ENCODE data around the gene TAP1. TPM values are rescaled to one million over a fixed set of nuclear protein-coding genes. Genes with fewer than 3 reads are reported as not detected.

The TAP1 gene
- total and polyA plus RNA-seq, 2 of the 4 experiments (the other 2 are of a cell fraction) = 20.1 to 27.6 TPM

DNA sequence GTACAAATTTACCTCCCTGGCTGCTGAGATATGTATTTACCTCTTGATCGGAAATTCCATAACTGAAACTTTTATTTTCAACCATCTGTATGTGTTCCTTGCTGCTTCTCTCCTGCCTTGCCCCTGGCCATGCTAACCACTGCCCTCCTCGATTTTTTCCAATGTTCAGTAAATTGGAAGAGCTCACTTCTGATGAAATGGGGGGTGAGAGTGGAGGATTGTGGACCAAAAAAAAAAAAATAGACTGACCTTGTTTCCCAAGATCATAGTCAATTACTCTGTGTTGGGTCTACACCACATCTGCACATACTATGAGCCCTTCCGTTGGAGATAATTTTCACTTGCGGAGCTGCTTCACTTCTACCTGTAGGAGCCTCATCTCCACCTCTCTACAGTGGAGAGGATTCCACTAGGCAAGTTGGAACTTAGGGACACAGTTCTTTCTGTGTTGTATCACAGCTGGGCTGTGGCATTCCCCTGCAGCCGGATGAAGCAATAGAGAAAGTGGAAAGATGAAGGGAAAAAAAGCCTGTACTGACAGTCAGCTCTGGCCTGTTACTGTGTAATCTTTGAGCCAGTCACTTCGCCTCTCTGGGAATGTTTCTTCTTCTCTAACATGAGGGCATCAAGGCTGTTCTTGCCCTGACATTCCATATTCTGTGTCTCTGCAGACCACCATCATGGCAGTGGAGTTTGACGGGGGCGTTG is 2.1 kb upstream of the TAP1 start:
- Histone ChIP-seq H2AK5ac (ENCODE audit: low read depth, low read length) (no peak overlapping the region), H3K9ac (ENCODE audit: low read depth, low read length) (no peak overlapping the region), H3K4ac (ENCODE audit: low read depth, low read length) (no peak overlapping the region), H4K91ac (ENCODE audit: insufficient read depth, low read depth, low read length) (no peak overlapping the region), H3K56ac (ENCODE audit: extremely low read depth, insufficient read depth, low read length) (no peak overlapping the region), H2BK120ac (ENCODE audit: low read depth, low read length) (no peak overlapping the region), H2AK9ac (replicated peaks; ENCODE audit: low read depth, low read length, poor library complexity) (no peak overlapping the region), H3K4me3 (ENCODE audit: insufficient read depth, low read depth, low read length) (no peak overlapping the region), H4K8ac (ENCODE audit: low read depth in 2 of 2, low read length in 2 of 2) (no peak overlapping the region), H3K9me3 (ENCODE audit: control insufficient read depth, insufficient read depth, low read length) (no peaks in the 10 kb centered on the region), H2BK15ac (ENCODE audit: low read depth, low read length) (no peak overlapping the region), H3K27me3 (ENCODE audit: control insufficient read depth, insufficient read depth, low read length) (no peaks in the 10 kb centered on the region), H2AFZ (replicated peaks; ENCODE audit: low read length, poor library complexity) (no peak overlapping the region), H3K79me1 (ENCODE audit: low read depth in 1 of 2, low read length in 2 of 2) (peaks cover 8 to 29% of the 10 kb centered on the region in 2 experiments), H3K4me1 (ENCODE audit: control insufficient read depth, insufficient read depth, low read length) (peaks cover 4% of the 10 kb centered on the region), H2BK20ac (ENCODE audit: low read depth, low read length) (no peak overlapping the region), H3K4me2 (ENCODE audit: low read depth, low read length) (no peak overlapping the region), H4K20me1 (ENCODE audit: insufficient read depth, low read length) (no peaks in the 10 kb centered on the region), H3K9me1 (ENCODE audit: insufficient read depth, low read length) (peaks cover 11% of the 10 kb centered on the region), H3K23ac (ENCODE audit: low read depth, low read length) (no peak overlapping the region), H3K14ac (replicated peaks; ENCODE audit: low read depth, low read length) (no peak overlapping the region), H2BK5ac (ENCODE audit: low read depth, low read length, poor library complexity, severe bottlenecking) (no peak overlapping the region), H4K5ac (ENCODE audit: low read depth, low read length) (no peak overlapping the region), H3K18ac (ENCODE audit: low read depth, low read length) (no peak overlapping the region), H3K36me3 (ENCODE audit: control insufficient read depth, insufficient read depth, low read length) (peaks cover 5% of the 10 kb centered on the region), H3K27ac (ENCODE audit: insufficient read depth, low read length) (no peak overlapping the region)
- CTCF ChIA-PET = interaction anchor here (3.3 to 4.4 kb wide), 2 partner anchors 13 to 17 kb away, joined by 15 to 44 read pairs; partner anchors contain the start of gene TAP2
- dilution Hi-C loops (cut with HindIII; ENCODE audit: low sequenced_read_pairs, unreplicated experiment) = no loop called here
- WGBS, 2 experiments (ENCODE audit: extremely low coverage in 2 of 2, insufficient read length in 1 of 2) = no CpG with 5 or more reads among the region's 8 CpGs
- TF ChIP-seq CHD1 (IDR thresholded peaks at IDR 0.05; ENCODE audit: low read depth, low read length) = no peak
- in situ Hi-C loops (cut with MboI; ENCODE audit: low sequenced_read_pairs) = no loop called here
- intact Hi-C loops (cut with micrococcal nuclease) = no loop called here
- DNase-seq (no peak), ATAC-seq (ENCODE audit: low read depth) (no peak)
- POLR2A ChIA-PET (ENCODE audit: unreplicated experiment) = interaction anchor here (0.9 kb wide), 1 partner anchor 116 kb away, joined by 3 read pairs; no protein-coding TSS in a partner anchor
- BruUV-seq (replicated peaks) = no TSS peak
